ENCODE measurements around the gene FLNB. TPM values are rescaled to one million over a fixed set of nuclear protein-coding genes. Genes with fewer than 3 reads are reported as not detected.

Gene FLNB
- polyA plus RNA-seq, 1 of the 3 experiments (the other 2 are of a cell fraction), result 127 TPM

DNA sequence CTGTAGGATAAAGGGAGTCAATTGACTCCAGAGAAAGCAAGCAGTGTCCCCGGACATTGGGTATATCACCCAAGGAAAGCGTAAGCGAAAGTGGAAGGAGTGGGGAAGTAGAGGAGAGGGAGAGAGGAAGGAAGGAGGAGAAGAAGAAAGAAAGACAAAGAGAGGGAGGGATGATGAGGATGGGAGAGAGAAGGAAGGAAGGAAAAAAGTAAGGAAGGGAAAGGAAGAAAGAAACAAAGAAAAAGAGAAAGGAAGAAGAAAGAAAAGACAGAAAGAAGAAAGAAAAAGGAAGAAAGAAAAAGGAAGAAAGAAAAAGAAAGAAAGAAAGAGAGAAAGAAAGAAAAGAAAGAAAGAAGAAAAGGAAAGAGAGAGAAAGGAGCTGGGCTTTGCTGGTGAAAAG, 201.7 kb downstream of the FLNB start:
- TF ChIP-seq EZH2phosphoT487 (IDR thresholded peaks at IDR 0.05; ENCODE audit: borderline replicate concordance, low read depth) (no peak), MXI1 (IDR thresholded peaks at IDR 0.05; ENCODE audit: low read depth, low read length) (no peak), MEF2A (IDR thresholded peaks at IDR 0.05; ENCODE audit: borderline replicate concordance, low read depth) (no peak), NFIC (IDR thresholded peaks at IDR 0.05; ENCODE audit: borderline replicate concordance) (no peak), POLR2AphosphoS5 (IDR thresholded peaks at IDR 0.05; ENCODE audit: low read depth, low read length) (no peak), SIN3A (IDR thresholded peaks at IDR 0.05; ENCODE audit: borderline replicate concordance, low read depth, low read length) (no peak), SMC3 (IDR thresholded peaks at IDR 0.05; ENCODE audit: low read depth, low read length) (no peak), EP300 (IDR thresholded peaks at IDR 0.05; ENCODE audit: borderline replicate concordance in 1 of 2, low read depth in 1 of 2, low read length in 1 of 2) (no peak), GABPA (IDR thresholded peaks at IDR 0.05; ENCODE audit: low read depth) (no peak), FOXM1 (IDR thresholded peaks at IDR 0.05; ENCODE audit: low read depth) (no peak), RAD21 (IDR thresholded peaks at IDR 0.05; ENCODE audit: low read length) (no peak)
- TF ChIP-seq, protein P1, sequence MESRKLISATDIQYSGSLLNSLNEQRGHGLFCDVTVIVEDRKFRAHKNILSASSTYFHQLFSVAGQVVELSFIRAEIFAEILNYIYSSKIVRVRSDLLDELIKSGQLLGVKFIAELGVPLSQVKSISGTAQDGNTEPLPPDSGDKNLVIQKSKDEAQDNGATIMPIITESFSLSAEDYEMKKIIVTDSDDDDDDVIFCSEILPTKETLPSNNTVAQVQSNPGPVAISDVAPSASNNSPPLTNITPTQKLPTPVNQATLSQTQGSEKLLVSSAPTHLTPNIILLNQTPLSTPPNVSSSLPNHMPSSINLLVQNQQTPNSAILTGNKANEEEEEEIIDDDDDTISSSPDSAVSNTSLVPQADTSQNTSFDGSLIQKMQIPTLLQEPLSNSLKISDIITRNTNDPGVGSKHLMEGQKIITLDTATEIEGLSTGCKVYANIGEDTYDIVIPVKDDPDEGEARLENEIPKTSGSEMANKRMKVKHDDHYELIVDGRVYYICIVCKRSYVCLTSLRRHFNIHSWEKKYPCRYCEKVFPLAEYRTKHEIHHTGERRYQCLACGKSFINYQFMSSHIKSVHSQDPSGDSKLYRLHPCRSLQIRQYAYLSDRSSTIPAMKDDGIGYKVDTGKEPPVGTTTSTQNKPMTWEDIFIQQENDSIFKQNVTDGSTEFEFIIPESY (IDR thresholded peaks at IDR 0.05; ENCODE audit: borderline replicate concordance, low read depth), result no peak
- TF ChIP-seq, protein P2, sequence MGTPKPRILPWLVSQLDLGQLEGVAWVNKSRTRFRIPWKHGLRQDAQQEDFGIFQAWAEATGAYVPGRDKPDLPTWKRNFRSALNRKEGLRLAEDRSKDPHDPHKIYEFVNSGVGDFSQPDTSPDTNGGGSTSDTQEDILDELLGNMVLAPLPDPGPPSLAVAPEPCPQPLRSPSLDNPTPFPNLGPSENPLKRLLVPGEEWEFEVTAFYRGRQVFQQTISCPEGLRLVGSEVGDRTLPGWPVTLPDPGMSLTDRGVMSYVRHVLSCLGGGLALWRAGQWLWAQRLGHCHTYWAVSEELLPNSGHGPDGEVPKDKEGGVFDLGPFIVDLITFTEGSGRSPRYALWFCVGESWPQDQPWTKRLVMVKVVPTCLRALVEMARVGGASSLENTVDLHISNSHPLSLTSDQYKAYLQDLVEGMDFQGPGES (IDR thresholded peaks at IDR 0.05; ENCODE audit: low read depth, low read length), result no peak
- TF ChIP-seq, protein P3, sequence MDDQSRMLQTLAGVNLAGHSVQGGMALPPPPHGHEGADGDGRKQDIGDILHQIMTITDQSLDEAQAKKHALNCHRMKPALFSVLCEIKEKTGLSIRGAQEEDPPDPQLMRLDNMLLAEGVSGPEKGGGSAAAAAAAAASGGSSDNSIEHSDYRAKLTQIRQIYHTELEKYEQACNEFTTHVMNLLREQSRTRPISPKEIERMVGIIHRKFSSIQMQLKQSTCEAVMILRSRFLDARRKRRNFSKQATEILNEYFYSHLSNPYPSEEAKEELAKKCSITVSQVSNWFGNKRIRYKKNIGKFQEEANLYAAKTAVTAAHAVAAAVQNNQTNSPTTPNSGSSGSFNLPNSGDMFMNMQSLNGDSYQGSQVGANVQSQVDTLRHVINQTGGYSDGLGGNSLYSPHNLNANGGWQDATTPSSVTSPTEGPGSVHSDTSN (IDR thresholded peaks at IDR 0.05), result no peak
- TF ChIP-seq, protein P4, sequence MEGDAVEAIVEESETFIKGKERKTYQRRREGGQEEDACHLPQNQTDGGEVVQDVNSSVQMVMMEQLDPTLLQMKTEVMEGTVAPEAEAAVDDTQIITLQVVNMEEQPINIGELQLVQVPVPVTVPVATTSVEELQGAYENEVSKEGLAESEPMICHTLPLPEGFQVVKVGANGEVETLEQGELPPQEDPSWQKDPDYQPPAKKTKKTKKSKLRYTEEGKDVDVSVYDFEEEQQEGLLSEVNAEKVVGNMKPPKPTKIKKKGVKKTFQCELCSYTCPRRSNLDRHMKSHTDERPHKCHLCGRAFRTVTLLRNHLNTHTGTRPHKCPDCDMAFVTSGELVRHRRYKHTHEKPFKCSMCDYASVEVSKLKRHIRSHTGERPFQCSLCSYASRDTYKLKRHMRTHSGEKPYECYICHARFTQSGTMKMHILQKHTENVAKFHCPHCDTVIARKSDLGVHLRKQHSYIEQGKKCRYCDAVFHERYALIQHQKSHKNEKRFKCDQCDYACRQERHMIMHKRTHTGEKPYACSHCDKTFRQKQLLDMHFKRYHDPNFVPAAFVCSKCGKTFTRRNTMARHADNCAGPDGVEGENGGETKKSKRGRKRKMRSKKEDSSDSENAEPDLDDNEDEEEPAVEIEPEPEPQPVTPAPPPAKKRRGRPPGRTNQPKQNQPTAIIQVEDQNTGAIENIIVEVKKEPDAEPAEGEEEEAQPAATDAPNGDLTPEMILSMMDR (IDR thresholded peaks at IDR 0.05), result no peak
- TF ChIP-seq, protein P5, sequence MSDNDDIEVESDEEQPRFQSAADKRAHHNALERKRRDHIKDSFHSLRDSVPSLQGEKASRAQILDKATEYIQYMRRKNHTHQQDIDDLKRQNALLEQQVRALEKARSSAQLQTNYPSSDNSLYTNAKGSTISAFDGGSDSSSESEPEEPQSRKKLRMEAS (IDR thresholded peaks at IDR 0.05; ENCODE audit: low read depth), result no peak
- Histone ChIP-seq H2AFZ (ENCODE audit: low read depth) (no peak overlapping the region), H3K9ac (no peak overlapping the region), H3K4me2 (0 out of 2 replicates have a peak overlapping the region, but pooled peaks have one; percentile 11), H3K27me3 (ENCODE audit: insufficient read depth) (peaks cover 21% of the 10 kb centered on the region; the same call in 1 of the 2 replicates), H3K4me3 (ENCODE audit: low read depth in 2 of 2, low read length in 1 of 2) (no peak overlapping the region), H3K9me2 (no peaks in the 10 kb centered on the region), H3K4me1 (ENCODE audit: control insufficient read depth in 1 of 2, insufficient read depth in 2 of 2, low read depth in 1 of 2, low read length in 1 of 2) (no peaks in the 10 kb centered on the region), H3K9me3 (no peaks in the 10 kb centered on the region), H3K36me3 (replicated peaks in 1 of 2; ENCODE audit: control insufficient read depth in 1 of 2, insufficient read depth in 2 of 2, low read length in 1 of 2) (no peaks in the 10 kb centered on the region), H3K79me2 (ENCODE audit: insufficient read depth) (no peaks in the 10 kb centered on the region), H3F3A (replicated peaks; ENCODE audit: insufficient read depth) (no peaks in the 10 kb centered on the region), H3K27ac (ENCODE audit: low read depth in 2 of 2, low read length in 1 of 2) (no peak overlapping the region), H4K20me1 (ENCODE audit: insufficient read depth) (no peaks in the 10 kb centered on the region)
- no peak for DNase-seq
- ChIA-PET CTCF (interaction anchor here (1.0 to 5.3 kb wide), 4 partner anchors 8 to 90 kb away, joined by 3 to 29 read pairs (median 12); no protein-coding TSS in a partner anchor), POLR2A (no interaction called here)
- 77% methylated on average over 3 of the region's 3 CpGs for whole genome bisulfite sequencing (ENCODE audit: low lambda C conversion rate)

Measured in SK-N-SH (cell line).